Brain microvascular endothelial cell (primary cell): ENCODE measurements around the gene DDX19B.
"Not testable (repeated sequence)": the region's sequence is repeated elsewhere in the genome, so short reads cannot be mapped to it uniquely, and the experiment has no call there.

Experiments
- DNase-seq: peaks from one replicate; pipeline ENCODE4 v3.0.0-alpha.2; 2020
- H3K27ac ChIP-seq: fragments of 250-450 bp; sonication (Bioruptor Pico); 2 replicates; pipeline ENCODE4 v1.5.1; 2020; ENCODE audit warnings: mild to moderate bottlenecking, moderate library complexity
- H3K27me3 ChIP-seq: fragments of 250-450 bp; sonication (Bioruptor Pico); replicated peaks from 2 replicates; pipeline ENCODE4 v1.5.1; 2020; ENCODE audit warnings: mild to moderate bottlenecking
- H3K36me3 ChIP-seq: fragments of 250-450 bp; sonication (Bioruptor Pico); replicated peaks from 2 replicates; pipeline ENCODE4 v1.5.1; 2020; ENCODE audit warnings: mild to moderate bottlenecking
- H3K4me3 ChIP-seq: 2 replicates; pipeline ENCODE4 v1.5.1; 2011; ENCODE audit warnings: low read depth, mild to moderate bottlenecking, control low read depth, low read length, moderate library complexity
- CTCF ChIP-seq: IDR thresholded peaks from 2 replicates; pipeline ENCODE4 v1.5.1; 2011; ENCODE audit warnings: low read depth, mild to moderate bottlenecking, moderate library complexity, low read length, control low read depth, inconsistent platforms; ENCODE audit errors: missing control alignments
- in situ Hi-C: cut with HindIII; loops from 2 replicates; pipeline ENCODE4 v1.10.0; 2017; ENCODE audit warnings: low sequenced_read_pairs, low pct_ligation_motif_present

Gene DDX19B

GRCh38 chr16:70271696-70272095 lies 27.3 kb upstream of the DDX19B start:
- in situ Hi-C loops = no loop called here
- Histone ChIP-seq H3K36me3 (peaks cover 67% of the 10 kb centered on the region), H3K4me3 (no peak overlapping the region), H3K27ac (no peak overlapping the region), H3K27me3 (no peaks in the 10 kb centered on the region)
- TF ChIP-seq CTCF = no peak
- no peak for DNase-seq

- H3K27me3 ChIP-seq = no peaks in the 10 kb centered on the region
- no peak for DNase-seq
- in situ Hi-C loops = no loop called here
Measured at GRCh38 chr16:70276392-70276791, 22.6 kb upstream of the DDX19B start.

GRCh38 chr16:70287304-70287971 lies 11.5 kb upstream of the DDX19B start:
- H3K27me3 ChIP-seq, H3K27ac ChIP-seq, in situ Hi-C loops, DNase-seq, H3K4me3 ChIP-seq: not testable (repeated sequence)
- H3K36me3 ChIP-seq = peaks cover 15% of the 10 kb centered on the region

More at GRCh38 chr16:70276392-70276791, 22.6 kb upstream of the DDX19B start:
- no peak for TF ChIP-seq CTCF
- Histone ChIP-seq H3K36me3 (peaks cover 64% of the 10 kb centered on the region), H3K27ac (no peak overlapping the region), H3K4me3 (no peak overlapping the region)

GRCh38 chr16:70289229-70290094 lies 9.5 kb upstream of the DDX19B start, which contains the start of gene AARS1:
AARS1 (minus strand) TSS chr16:70289506; CDS start chr16:70282763, 6,743 bp downstream.
- no peak for TF ChIP-seq CTCF
- in situ Hi-C loops = no loop called here
- peak within 1 kb of the TSS; percentile 90 for H3K4me3 ChIP-seq

GRCh38 chr16:70290949-70291519 lies 8.0 kb upstream of the DDX19B start:
- no peak for DNase-seq
- Histone ChIP-seq H3K36me3 (no peaks in the 10 kb centered on the region), H3K27me3 (no peaks in the 10 kb centered on the region), H3K4me3 (no peak overlapping the region), H3K27ac (peak overlapping the region; percentile 1)
- in situ Hi-C loops = no loop called here
- no peak for TF ChIP-seq CTCF

More at GRCh38 chr16:70289229-70290094, 9.5 kb upstream of the DDX19B start, which contains the start of gene AARS1:
- Histone ChIP-seq H3K36me3 (no peaks in the 10 kb centered on the region), H3K27me3 (no peaks in the 10 kb centered on the region), H3K27ac (peak within 1 kb of the TSS; percentile 97)
- DNase-seq = peak; percentile 100

- H3K36me3 ChIP-seq, in situ Hi-C loops, DNase-seq, H3K4me3 ChIP-seq, H3K27me3 ChIP-seq, H3K27ac ChIP-seq: not testable (repeated sequence)
Measured at GRCh38 chr16:70292148-70292547, 6.8 kb upstream of the DDX19B start.
